CMK (cell line): ENCODE data around the gene LINS1.
A peak's percentile ranks its signal among the peaks of the same experiment; 100 is the strongest.
"Not testable (repeated sequence)": the region's sequence is repeated elsewhere in the genome, so short reads cannot be mapped to it uniquely, and the experiment has no call there.

Experiments used
- DNase-seq: peaks from one replicate; pipeline ENCODE4 v3.0.0-alpha.2; 2010; ENCODE audit warnings: low read depth

Gene LINS1

DNA sequence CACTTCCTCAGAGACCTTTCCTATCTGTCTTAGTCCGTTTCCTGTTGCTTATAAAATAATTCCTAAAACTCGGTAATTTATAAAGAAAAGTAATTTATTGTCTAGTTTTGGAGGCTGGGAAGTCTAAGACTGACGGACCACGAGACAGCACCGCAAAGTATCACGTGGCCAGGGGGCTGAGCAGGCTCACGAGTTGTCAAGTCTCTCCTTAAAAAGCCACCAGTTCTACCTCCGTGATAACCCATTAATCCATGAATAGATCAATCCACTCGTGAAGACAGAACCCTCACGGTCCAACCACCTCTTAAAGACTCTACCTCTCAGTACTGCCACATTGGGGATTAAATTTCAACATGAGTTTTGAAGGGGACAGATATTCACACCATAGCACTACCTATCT, 821 bp downstream of the LINS1 start:
- DNase-seq = peak; percentile 52

GRCh38 chr15:100598655-100599054, 3.3 kb downstream of the LINS1 start:
- DNase-seq = no peak

GRCh38 chr15:100597862-100598261, 4.1 kb downstream of the LINS1 start:
- no peak for DNase-seq

- DNase-seq = peak; percentile 66
Observed at GRCh38 chr15:100596792-100597191, 5.2 kb downstream of the LINS1 start.

DNA sequence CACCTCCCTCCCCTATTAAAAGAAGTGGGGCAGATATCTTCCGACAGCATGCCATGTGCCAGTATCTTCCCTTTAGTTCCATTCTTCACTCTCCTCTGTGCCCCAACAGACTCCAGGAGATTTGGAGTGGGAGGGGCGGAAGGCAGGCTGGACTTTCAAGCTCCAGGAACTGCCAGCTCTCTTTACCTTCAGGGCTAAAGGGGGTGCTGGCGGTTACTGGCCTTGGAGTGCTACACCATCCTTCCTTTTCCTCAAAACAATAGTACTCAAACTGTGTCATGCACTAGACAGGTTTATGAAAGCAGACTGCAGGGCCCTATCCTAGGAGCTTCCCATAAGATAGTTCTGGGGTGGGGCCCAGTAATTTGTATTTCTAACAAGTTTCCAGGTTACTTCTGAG, 6.0 kb downstream of the LINS1 start:
- DNase-seq = no peak

GRCh38 chr15:100593431-100593830, 8.6 kb downstream of the LINS1 start:
- DNase-seq = no peak

- DNase-seq = no peak
Observed at GRCh38 chr15:100592898-100593297, 9.1 kb downstream of the LINS1 start.

DNA sequence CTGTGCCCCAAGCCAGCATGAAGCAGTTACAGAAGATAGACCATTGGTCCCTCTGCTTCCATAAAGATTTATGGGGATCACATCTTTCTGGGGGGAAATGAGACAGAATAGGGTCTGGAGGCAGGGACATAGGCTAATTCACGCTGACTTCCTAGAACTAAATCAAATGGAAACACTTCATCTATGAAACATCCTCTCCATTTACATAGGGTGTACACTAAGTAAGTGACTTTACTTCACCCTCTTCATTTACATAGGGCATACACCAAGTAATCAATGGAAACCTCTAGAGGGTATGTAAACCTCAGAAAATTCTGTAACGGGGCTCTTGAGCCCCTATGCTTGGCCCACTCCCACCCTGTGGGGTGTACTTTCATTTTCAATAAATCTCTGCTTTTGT, 10.1 kb downstream of the LINS1 start:
- DNase-seq = no peak

- DNase-seq = not testable (repeated sequence)
Observed at GRCh38 chr15:100591163-100591562, 10.8 kb downstream of the LINS1 start.

- no peak for DNase-seq
Observed at GRCh38 chr15:100588638-100589242, 13.2 kb downstream of the LINS1 start.

DNA sequence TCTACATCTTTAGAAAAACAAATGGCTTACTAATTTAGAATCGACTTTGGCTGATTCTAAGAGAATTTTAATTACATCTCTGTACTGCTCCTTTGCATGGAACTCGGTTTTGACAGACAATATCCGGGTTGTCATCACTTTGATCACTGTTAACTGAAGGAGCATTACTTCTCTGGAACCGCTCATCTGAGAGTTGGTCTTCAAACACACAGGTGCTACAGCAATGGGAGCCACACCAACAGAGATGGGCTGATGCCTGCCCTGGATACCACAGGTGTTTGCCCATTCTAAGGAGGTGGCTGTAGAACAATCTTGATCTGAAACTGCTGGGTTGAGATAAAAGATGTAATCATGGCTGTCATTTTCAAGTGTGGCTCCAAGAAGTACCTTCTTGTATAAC, 21.6 kb downstream of the LINS1 start:
- no peak for DNase-seq

DNA sequence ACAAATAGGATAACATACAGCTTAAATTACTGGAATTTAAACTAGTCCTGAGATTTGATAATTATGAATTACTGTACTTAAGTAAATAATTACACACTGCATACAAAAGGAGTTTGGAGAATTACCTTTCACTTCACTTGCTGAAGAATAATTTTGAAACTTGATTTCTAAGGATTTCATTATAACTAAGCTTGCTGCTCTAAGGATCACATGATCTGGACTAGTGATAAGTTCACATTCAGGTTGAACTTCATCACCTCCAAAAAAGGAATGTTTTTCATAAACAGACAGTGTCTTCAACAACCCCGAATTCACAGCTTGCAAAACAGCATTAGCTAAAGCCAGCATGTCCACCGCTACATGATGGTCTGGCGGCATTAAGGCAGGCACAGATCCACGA, 28.5 kb downstream of the LINS1 start:
- no peak for DNase-seq

GRCh38 chr15:100572362-100572983, 29.5 kb downstream of the LINS1 start:
- no peak for DNase-seq

DNA sequence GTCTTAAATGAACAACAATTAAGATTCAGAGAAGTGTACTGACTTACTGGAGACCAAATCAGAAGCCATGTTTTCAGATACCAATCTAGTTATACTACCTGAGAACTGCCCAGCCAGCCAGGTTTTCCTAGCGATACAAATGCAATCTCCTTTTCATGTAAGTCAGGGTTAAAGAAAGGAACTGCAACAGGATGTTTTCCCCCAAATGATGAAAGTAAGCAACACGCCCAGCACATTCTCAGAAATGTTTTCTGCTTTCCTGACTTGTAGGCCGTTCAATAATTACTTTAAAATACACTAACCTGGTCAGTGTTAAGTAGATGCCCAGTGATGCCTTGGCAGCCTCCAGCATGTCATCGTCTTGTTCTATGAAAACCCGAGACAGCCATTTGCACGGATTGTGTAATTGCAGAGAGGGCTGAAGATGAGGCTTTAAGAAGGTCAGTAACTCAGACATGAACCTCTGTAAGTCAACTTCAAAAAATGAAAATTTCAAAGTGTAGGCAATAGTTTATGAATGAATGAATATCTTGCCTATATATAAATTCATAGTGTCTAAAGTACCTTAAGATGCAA, 30.3 kb downstream of the LINS1 start:
- no peak for DNase-seq

DNA sequence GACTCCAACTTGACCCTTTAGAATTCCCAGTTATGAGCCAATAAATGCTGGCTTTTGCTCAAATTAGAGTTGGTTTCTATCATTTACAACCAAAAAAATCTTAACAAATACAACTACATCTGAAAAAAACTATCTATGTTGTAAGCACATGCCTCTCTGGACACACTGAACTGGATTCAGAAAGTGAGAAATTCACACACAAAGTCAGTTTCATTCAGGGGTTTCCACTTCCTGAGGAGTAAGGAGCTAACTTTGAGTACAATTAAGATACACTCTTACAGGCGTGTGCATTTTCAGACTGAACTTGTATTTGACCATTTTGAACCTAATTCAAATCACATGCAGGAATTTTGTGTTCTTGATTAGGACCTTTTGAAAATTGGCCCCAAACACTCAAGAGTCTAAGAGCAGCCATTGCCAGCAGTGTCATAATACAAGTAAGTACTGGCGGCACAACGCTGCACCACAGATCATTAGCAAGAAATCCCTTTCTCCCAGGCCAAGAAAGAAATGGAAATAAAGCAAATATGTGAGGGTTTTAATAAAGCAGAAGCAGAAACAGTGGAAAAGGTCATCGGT, 31.2 kb downstream of the LINS1 start:
- no peak for DNase-seq

- DNase-seq = no peak
Observed at GRCh38 chr15:100570275-100570674, 31.7 kb downstream of the LINS1 start.

DNA sequence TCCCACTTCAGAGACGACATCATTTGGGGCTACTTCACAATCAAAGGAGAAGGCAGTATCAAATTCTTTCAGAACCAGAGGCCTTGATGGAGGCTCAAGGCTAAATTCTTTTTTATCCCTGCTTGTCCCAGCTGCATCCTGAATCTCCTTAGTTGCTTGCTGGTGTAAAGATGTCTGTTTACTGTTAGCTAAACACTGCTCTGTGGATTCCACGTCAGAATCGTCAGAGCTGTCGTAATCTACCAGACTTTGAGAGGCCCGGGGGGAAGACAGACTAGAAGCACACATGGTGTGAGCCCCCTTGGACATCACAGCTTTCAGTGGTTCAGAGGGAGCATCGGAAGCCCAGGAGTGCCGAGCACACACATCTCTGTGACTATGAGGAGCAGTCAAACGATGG, 32.6 kb downstream of the LINS1 start:
- DNase-seq = no peak

- DNase-seq = no peak
Observed at GRCh38 chr15:100566850-100567628, 34.9 kb downstream of the LINS1 start.

- DNase-seq = no peak
Observed at GRCh38 chr15:100565591-100565990, 36.4 kb downstream of the LINS1 start.

GRCh38 chr15:100560323-100560722, 41.7 kb downstream of the LINS1 start:
- no peak for DNase-seq

GRCh38 chr15:100559330-100559729, 42.7 kb downstream of the LINS1 start:
- no peak for DNase-seq

DNA sequence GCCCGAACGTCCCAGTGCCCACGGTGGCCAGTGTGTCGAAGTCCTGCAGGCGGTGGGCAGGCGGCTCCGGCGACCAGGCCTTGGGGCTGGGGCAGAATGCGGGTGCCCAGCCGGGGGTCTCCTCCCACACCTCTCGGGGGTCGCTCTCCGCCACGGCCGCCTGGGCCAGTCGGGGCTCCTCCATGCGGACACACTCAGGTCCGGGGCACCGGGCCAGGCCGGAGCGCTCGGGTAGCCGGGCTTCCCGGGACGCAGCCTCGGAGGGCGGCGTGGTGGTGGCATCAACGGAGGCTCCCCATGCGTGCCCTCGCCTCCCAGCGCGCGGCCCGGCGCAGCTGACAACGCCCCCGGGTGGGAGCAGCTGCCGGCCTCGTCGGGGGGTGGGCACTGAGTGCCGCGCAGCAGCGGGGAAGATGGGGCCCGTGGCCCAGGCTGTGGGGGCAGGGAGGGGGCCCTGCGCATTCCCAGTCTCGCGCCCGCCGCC, 43.2 kb downstream of the LINS1 start:
- no peak for DNase-seq

DNA sequence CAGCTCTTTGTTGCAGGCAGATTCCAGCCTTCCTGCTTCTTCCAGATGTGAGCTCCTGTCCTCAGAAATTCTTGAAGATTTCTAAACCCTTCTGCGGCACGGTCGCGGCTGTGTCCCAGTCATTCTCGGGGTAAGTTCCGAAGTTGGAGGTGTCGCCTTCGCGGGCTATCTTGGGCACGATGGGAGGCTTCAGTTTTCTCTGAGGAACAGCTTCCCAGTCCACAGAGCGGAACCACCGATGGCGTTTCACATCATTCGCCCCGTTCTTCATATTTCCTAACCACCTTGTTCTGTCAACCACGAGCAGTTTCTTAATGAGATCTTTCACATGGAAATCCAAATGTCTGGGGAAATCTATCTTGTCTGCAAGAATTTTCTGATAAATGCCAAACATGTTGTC, 48.5 kb downstream of the LINS1 start:
- no peak for DNase-seq
